PC-9 (cell line): ENCODE measurements around the gene ARSI.

Source experiments
- EZH2 ChIP-seq: fragments of 200-600 bp; sonication (generic); IDR thresholded peaks from 2 replicates; pipeline ENCODE4 v1.8.0; 2017; ENCODE audit warnings: antibody characterized with exemption, low read depth
- TF ChIP-seq, protein P1 (sequence below): fragments of 200-600 bp; sonication (generic); conservative IDR thresholded peaks from 2 replicates; pipeline ENCODE4 v1.6.1; 2017; ENCODE audit warnings: mixed run types, antibody characterized with exemption, mild to moderate bottlenecking, moderate library complexity

DNA sequence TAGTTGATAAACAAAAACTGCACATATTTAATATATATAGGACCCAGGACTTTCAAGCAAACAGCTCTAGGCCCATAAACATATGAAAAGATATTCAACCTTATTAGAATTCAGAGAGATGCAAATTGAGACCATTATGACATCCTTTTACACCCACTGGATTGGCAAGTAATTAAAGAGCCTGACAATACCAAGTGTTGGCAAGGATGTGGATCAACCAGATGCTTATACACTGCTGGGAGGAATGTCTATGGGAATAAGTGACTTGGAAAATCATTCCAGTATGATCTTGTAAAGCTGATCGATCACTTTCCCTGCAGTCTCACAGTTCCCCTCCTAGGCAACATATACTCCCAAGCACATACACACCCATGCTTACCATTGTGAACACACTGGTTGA, 39.3 kb upstream of the ARSI start:
- TF ChIP-seq, protein P1, sequence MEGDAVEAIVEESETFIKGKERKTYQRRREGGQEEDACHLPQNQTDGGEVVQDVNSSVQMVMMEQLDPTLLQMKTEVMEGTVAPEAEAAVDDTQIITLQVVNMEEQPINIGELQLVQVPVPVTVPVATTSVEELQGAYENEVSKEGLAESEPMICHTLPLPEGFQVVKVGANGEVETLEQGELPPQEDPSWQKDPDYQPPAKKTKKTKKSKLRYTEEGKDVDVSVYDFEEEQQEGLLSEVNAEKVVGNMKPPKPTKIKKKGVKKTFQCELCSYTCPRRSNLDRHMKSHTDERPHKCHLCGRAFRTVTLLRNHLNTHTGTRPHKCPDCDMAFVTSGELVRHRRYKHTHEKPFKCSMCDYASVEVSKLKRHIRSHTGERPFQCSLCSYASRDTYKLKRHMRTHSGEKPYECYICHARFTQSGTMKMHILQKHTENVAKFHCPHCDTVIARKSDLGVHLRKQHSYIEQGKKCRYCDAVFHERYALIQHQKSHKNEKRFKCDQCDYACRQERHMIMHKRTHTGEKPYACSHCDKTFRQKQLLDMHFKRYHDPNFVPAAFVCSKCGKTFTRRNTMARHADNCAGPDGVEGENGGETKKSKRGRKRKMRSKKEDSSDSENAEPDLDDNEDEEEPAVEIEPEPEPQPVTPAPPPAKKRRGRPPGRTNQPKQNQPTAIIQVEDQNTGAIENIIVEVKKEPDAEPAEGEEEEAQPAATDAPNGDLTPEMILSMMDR, result no peak
- TF ChIP-seq EZH2, result no peak
